ENCODE data around the gene VTI1A. TPM values are rescaled to one million over a fixed set of nuclear protein-coding genes. Genes with fewer than 3 reads are reported as not detected.

Gene VTI1A
- total RNA-seq, 1 experiment from 2014 or later = 22.0 TPM

GRCh38 chr10:112779025-112779770, 332.2 kb downstream of the VTI1A start:
- Histone ChIP-seq H3K4ac (ENCODE audit: low read depth, low read length) (no peak overlapping the region), H3K9me3 (ENCODE audit: control insufficient read depth, low read depth, low read length) (no peaks in the 10 kb centered on the region), H3K4me2 (ENCODE audit: insufficient read depth, insufficient read length, low read length) (no peak overlapping the region), H2AFZ (ENCODE audit: low read length) (no peak overlapping the region), H4K20me1 (ENCODE audit: control insufficient read depth, insufficient read depth, insufficient read length) (no peaks in the 10 kb centered on the region), H4K91ac (ENCODE audit: insufficient read length, low read depth, low read length) (no peak overlapping the region), H2BK5ac (ENCODE audit: insufficient read length, low read length) (no peak overlapping the region), H2BK12ac (ENCODE audit: insufficient read length, low read depth, low read length) (no peak overlapping the region), H4K8ac (replicated peaks; ENCODE audit: insufficient read length, low read depth, low read length) (no peak overlapping the region), H3K27ac (ENCODE audit: insufficient read length, low read depth, low read length) (no peak overlapping the region), H3K23me2 (ENCODE audit: insufficient read length, low read depth, low read length, poor library complexity, severe bottlenecking) (no peaks in the 10 kb centered on the region), H3K14ac (ENCODE audit: insufficient read depth, low read length) (no peak overlapping the region), H2BK20ac (ENCODE audit: low read depth, low read length, poor library complexity, severe bottlenecking) (no peak overlapping the region), H3K23ac (ENCODE audit: insufficient read length, low read depth, low read length) (no peak overlapping the region), H3K9ac (ENCODE audit: extremely low read depth, insufficient read length, low read length) (no peak overlapping the region), H3K4me1 (ENCODE audit: insufficient read depth, low read length) (no peaks in the 10 kb centered on the region), H3K18ac (ENCODE audit: insufficient read length, low read depth, low read length) (no peak overlapping the region), H2AK5ac (ENCODE audit: insufficient read length, low read length) (no peak overlapping the region), H2BK120ac (ENCODE audit: low read depth, low read length, poor library complexity, severe bottlenecking) (no peak overlapping the region), H3K27me3 (ENCODE audit: insufficient read depth, low read length) (no peaks in the 10 kb centered on the region), H4K5ac (ENCODE audit: insufficient read length, low read depth, low read length) (no peak overlapping the region), H2BK15ac (ENCODE audit: low read depth, low read length) (no peak overlapping the region), H3K56ac (ENCODE audit: insufficient read length, low read depth, low read length) (no peak overlapping the region), H3K79me2 (ENCODE audit: insufficient read depth, low read length) (no peaks in the 10 kb centered on the region), H3T11ph (ENCODE audit: low read length) (no peak overlapping the region), H3K79me1 (ENCODE audit: insufficient read depth, low read depth, low read length, poor library complexity, severe bottlenecking) (no peaks in the 10 kb centered on the region)
- Mint-ChIP-seq H3K27ac (no peak overlapping the region), H3K4me1 (peaks cover 18 to 21% of the 10 kb centered on the region in 2 experiments), H3K4me3 (no peak overlapping the region), H3K36me3 (ENCODE audit: insufficient read depth in 1 of 3, low read depth in 3 of 3) (peaks cover 0 to 3% (median 1%) of the 10 kb centered on the region in 3 experiments; a peak in 2 of 7 replicates), H3K9me3 (no peaks in the 10 kb centered on the region), H3K27me3 (ENCODE audit: low read depth) (no peaks in the 10 kb centered on the region)
- no CpG with 5 or more reads among the region's 7 CpGs for WGBS (ENCODE audit: extremely low coverage, insufficient read length, low lambda C conversion rate)
- no peak for TF ChIP-seq CTCF (conservative IDR thresholded peaks at IDR 0.05)
- DNase-seq = no peak

Data from H9 (cell line).